Endothelial cell of umbilical vein (primary cell): Measurements from ENCODE around the gene RBM33. TPM values are rescaled to one million over a fixed set of nuclear protein-coding genes. Genes with fewer than 3 reads are reported as not detected.

Source experiments
- BruUV-seq: library from RNA; stranded (reverse); fragments of 400-500 nt; replicated peaks from 2 replicates; lab custom pipeline; 2021; lab: Mats Ljungman, UMichigan
- CTCF ChIA-PET: fragments of 300-600, 350-600 bp; sonication (Branson Sonifier 250); formaldehyde crosslinking; loops from one replicate; lab custom pipeline; 2021; ENCODE audit warnings: antibody characterized with exemption, inconsistent platforms; lab: Charles Lee
- POLR2A ChIA-PET: fragments of 300-600, 350-600 bp; sonication (Branson Sonifier 250); formaldehyde crosslinking; loops from one replicate; lab custom pipeline; 2021; ENCODE audit warnings: antibody characterized with exemption, inconsistent platforms; lab: Charles Lee
- DNase-seq: peaks from one replicate; pipeline ENCODE4 v3.0.0-alpha.2; 2011; ENCODE audit warnings: low read depth, low spot score
- FAIRE-seq: peaks from 2 replicates; lab custom pipeline; 2011; peaks lifted over from hg19 to GRCh38; lab: Jason Lieb, UNC
- H2AFZ ChIP-seq: 2 replicates; pipeline ENCODE4 v1.6.0; 2012; ENCODE audit warnings: low read depth, low read length, control low read depth, inconsistent platforms
- H3K27ac ChIP-seq: 2 replicates; pipeline ENCODE4 v1.5.1; 2011; ENCODE audit warnings: low read depth, mild to moderate bottlenecking, control low read depth, low read length, moderate library complexity; ENCODE audit not compliant: insufficient read depth
- H3K27me3 ChIP-seq, 2 experiments: 2 replicates each; pipeline versions ENCODE4 v1.6.0 to v1.6.1; 2011; ENCODE audit warnings: low read length in 2 of 2, mixed read lengths in 1 of 2; ENCODE audit not compliant: control insufficient read depth in 2 of 2, insufficient read depth in 2 of 2
- H3K36me3 ChIP-seq, 2 experiments: 2 replicates in 1 of 2; 3 replicates in 1 of 2; pipeline ENCODE4 v1.5.1; 2011; ENCODE audit warnings: low read length in 2 of 2, mild to moderate bottlenecking in 1 of 2, moderate library complexity in 1 of 2; ENCODE audit not compliant: control insufficient read depth in 2 of 2, insufficient read depth in 2 of 2; ENCODE audit errors: extremely low read depth in 1 of 2
- H3K4me1 ChIP-seq: 3 replicates; pipeline ENCODE4 v1.5.1; 2011; ENCODE audit warnings: mild to moderate bottlenecking, low read length; ENCODE audit not compliant: control insufficient read depth, insufficient read depth; ENCODE audit errors: extremely low read depth
- H3K4me2 ChIP-seq: 2 replicates; pipeline ENCODE4 v1.6.1; 2011; ENCODE audit warnings: low read length, control low read depth, mixed read lengths; ENCODE audit not compliant: insufficient read depth
- H3K4me3 ChIP-seq, 3 experiments: fragments of 200-600 bp in 1 of 3; sonication (generic), shearing (Covaris generic) in 1 of 3; replicated peaks in 1 of 3; 2 replicates each; pipeline ENCODE4 v1.5.1; 2011 to 2016; ENCODE audit warnings: control low read depth in 3 of 3, low read length in 3 of 3, mild to moderate bottlenecking in 2 of 3, inconsistent platforms in 1 of 3, low read depth in 1 of 3, moderate library complexity in 1 of 3; ENCODE audit not compliant: insufficient read depth in 1 of 3
- H3K79me2 ChIP-seq: 2 replicates; pipeline ENCODE4 v1.6.0; 2012; ENCODE audit warnings: low read length, inconsistent platforms; ENCODE audit not compliant: control insufficient read depth, insufficient read depth
- H3K9ac ChIP-seq: replicated peaks from 2 replicates; pipeline ENCODE3; 2011; ENCODE audit warnings: low read length, control low read depth; ENCODE audit not compliant: insufficient read depth; ENCODE audit errors: extremely low read depth
- H3K9me1 ChIP-seq: replicated peaks from 3 replicates; pipeline ENCODE4 v1.6.0; 2011; ENCODE audit warnings: mild to moderate bottlenecking, low read length; ENCODE audit not compliant: control insufficient read depth, insufficient read depth; ENCODE audit errors: extremely low read depth
- H3K9me3 ChIP-seq: replicated peaks from 2 replicates; pipeline ENCODE4 v1.5.1; 2012; ENCODE audit warnings: low read length, inconsistent platforms; ENCODE audit not compliant: control insufficient read depth, insufficient read depth
- H4K20me1 ChIP-seq: replicated peaks from 2 replicates; pipeline ENCODE3; 2011; ENCODE audit warnings: mild to moderate bottlenecking, low read length; ENCODE audit not compliant: control insufficient read depth, insufficient read depth; ENCODE audit errors: extremely low read depth
- EZH2 ChIP-seq: IDR thresholded peaks from 2 replicates; pipeline ENCODE4 v1.6.1; 2012; ENCODE audit warnings: borderline replicate concordance, low read depth, mild to moderate bottlenecking, moderate library complexity, low read length, inconsistent platforms; ENCODE audit not compliant: severe bottlenecking
- FOS ChIP-seq: IDR thresholded peaks from 2 replicates; pipeline ENCODE4 v1.6.1; 2011; ENCODE audit warnings: mild to moderate bottlenecking, low read length, moderate library complexity, borderline replicate concordance; ENCODE audit not compliant: insufficient read depth
- GATA2 ChIP-seq: IDR thresholded peaks from 2 replicates; pipeline ENCODE4 v1.7.0; 2011; ENCODE audit warnings: low read depth, mild to moderate bottlenecking, moderate library complexity, mixed read lengths, low read length; ENCODE audit not compliant: insufficient read length, insufficient read depth
- JUN ChIP-seq: IDR thresholded peaks from 2 replicates; pipeline ENCODE4 v1.6.1; 2011; ENCODE audit warnings: borderline replicate concordance, low read depth; ENCODE audit not compliant: insufficient read length, insufficient read depth
- MYC ChIP-seq: IDR thresholded peaks from one replicate; pipeline ENCODE4 v1.6.1; 2011; ENCODE audit warnings: mild to moderate bottlenecking, low read depth, low read length
- POLR2A ChIP-seq: IDR thresholded peaks from 2 replicates; pipeline ENCODE4 v1.6.1; 2012; ENCODE audit warnings: low read depth, mild to moderate bottlenecking, control low read depth, low read length
- POLR2AphosphoS5 ChIP-seq: IDR thresholded peaks from 2 replicates; pipeline ENCODE4 v1.6.1; 2012; ENCODE audit warnings: low read depth, mild to moderate bottlenecking, control low read depth, low read length, moderate library complexity; ENCODE audit not compliant: insufficient read depth
- dilution Hi-C: fragments of 300-500 bp; cut with MboI; formaldehyde crosslinking; loops from one replicate; pipeline ENCODE4 v1.15.0; 2019; ENCODE audit warnings: low sequenced_read_pairs; ENCODE audit not compliant: extremely low pct_ligation_motif_present
- intact Hi-C: fragments of 100-400 bp; cut with micrococcal nuclease; formaldehyde crosslinking; loops from one replicate; pipeline ENCODE4 v1.10.0; 2022
- polyA plus RNA-seq, 4 experiments: library from polyadenylated mRNA; depleted of rRNA in 3 of 4; stranded (reverse) in 3 of 4; unstranded in 1 of 4; fragments of >200 nt; gene quantifications; 2 replicates each; pipeline versions ENCODE4 v1.2.1 to v1.2.3, GENCODE V29; 2011 to 2012; ENCODE audit warnings: missing spikeins in 1 of 4
- total RNA-seq: library from RNA; stranded (reverse); gene quantifications from 2 replicates; pipeline ENCODE4 v1.2.3, GENCODE V29; 2021
- TF ChIP-seq, protein P1 (sequence below): IDR thresholded peaks from 2 replicates; pipeline ENCODE4 v1.6.1; 2011; ENCODE audit not compliant: insufficient read depth, insufficient read length
- TF ChIP-seq, protein P2 (sequence below), 2 donors: IDR thresholded peaks; 1 replicate in 1 of 2; 2 replicates in 1 of 2; pipeline ENCODE4 v1.5.1; 2011; ENCODE audit warnings: low read length in 2 of 2, mild to moderate bottlenecking in 2 of 2, moderate library complexity in 2 of 2, control low read depth in 1 of 2, inconsistent platforms in 1 of 2, low read depth in 1 of 2; ENCODE audit not compliant: insufficient read depth in 1 of 2; ENCODE audit errors: extremely low read depth in 1 of 2

Gene RBM33
- total and polyA plus RNA-seq, 2 donors (not counting 3 experiments of a cell fraction or from before 2014, with no cell fraction given): 16.2 to 68.2 TPM

DNA sequence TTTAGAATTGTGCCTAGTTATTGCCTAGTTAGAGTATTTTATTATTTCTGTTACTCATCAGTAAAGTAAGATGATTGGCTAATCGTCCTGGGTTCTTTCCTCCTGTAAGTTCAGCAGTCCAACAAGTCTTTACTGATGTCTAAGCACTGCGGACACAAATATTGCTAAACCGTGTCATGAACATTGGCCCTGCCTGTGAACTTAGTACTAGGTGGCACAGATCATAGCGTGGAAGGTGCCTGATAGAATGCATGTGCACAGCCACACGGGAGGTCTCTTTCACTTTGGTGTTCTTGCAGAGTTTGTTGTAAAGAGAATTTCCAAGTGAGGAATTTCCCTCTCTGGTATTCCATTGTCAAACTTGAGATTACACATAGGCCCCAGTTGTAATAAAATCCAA is 38.0 kb downstream of the RBM33 start:
- peaks cover 5 to 6% of the 10 kb centered on the region in 2 experiments for H3K36me3 ChIP-seq
- ChIA-PET POLR2A (no interaction called here), CTCF (no interaction called here)
- H3K4me3 ChIP-seq: no peak overlapping the region
- no peak for FAIRE-seq
- H3K79me2 ChIP-seq: peaks cover 65% of the 10 kb centered on the region
- no peak overlapping the region for H3K27ac ChIP-seq
- no peak overlapping the region for H3K4me2 ChIP-seq
- DNase-seq: no peak
- H3K27me3 ChIP-seq: no peaks in the 10 kb centered on the region
- TF ChIP-seq GATA2: no peak
- no peak for TF ChIP-seq POLR2A
- no peak for TF ChIP-seq POLR2AphosphoS5
- TF ChIP-seq, protein P1, sequence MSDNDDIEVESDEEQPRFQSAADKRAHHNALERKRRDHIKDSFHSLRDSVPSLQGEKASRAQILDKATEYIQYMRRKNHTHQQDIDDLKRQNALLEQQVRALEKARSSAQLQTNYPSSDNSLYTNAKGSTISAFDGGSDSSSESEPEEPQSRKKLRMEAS: no peak
- TF ChIP-seq JUN: no peak
- TF ChIP-seq MYC: no peak
- no peak for TF ChIP-seq EZH2
- no peak for TF ChIP-seq FOS
- dilution Hi-C loops (no loop called here), intact Hi-C loops (no loop called here)
- no peak overlapping the region for H3K9ac ChIP-seq
- no peaks in the 10 kb centered on the region for H3K9me3 ChIP-seq
- H4K20me1 ChIP-seq: peaks cover 4% of the 10 kb centered on the region
- H3K9me1 ChIP-seq: no peaks in the 10 kb centered on the region
- no peak overlapping the region for H2AFZ ChIP-seq
- BruUV-seq: no TSS peak
- no peaks in the 10 kb centered on the region for H3K4me1 ChIP-seq

DNA sequence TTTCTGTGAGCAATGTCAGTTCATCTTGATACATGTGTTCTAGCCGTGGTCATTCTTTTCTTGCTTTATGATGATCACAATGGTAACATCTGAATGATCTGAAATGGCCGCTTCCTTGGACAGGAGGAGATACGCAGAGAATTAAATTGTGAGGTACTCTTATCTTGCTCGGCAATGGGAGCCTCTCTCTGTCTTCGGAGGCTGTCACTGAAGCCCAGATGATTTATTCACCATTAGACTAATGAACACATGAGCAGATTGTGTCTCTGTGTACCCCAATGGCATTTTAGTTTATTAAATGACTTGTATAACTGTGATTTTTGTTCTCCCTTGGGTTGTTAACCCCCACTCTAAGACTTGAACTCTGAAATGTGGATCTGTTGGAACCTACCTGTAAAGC is 38.6 kb downstream of the RBM33 start:
- Histone ChIP-seq H3K4me2 (no peak overlapping the region), H3K9me1 (no peaks in the 10 kb centered on the region), H4K20me1 (peaks cover 4% of the 10 kb centered on the region), H3K79me2 (peaks cover 66% of the 10 kb centered on the region), H2AFZ (no peak overlapping the region), H3K9me3 (no peaks in the 10 kb centered on the region), H3K9ac (no peak overlapping the region), H3K4me3 (no peak overlapping the region), H3K4me1 (no peaks in the 10 kb centered on the region), H3K36me3 (peaks cover 5 to 6% of the 10 kb centered on the region in 2 experiments), H3K27me3 (no peaks in the 10 kb centered on the region), H3K27ac (no peak overlapping the region)
- BruUV-seq: no TSS peak
- dilution Hi-C loops (no loop called here), intact Hi-C loops (no loop called here)
- CTCF ChIA-PET: no interaction called here
- no peak for FAIRE-seq
- POLR2A ChIA-PET: no interaction called here
- DNase-seq: no peak
- TF ChIP-seq EZH2 (no peak), MYC (no peak), GATA2 (no peak), POLR2A (no peak), POLR2AphosphoS5 (no peak), FOS (no peak), JUN (no peak)
- TF ChIP-seq, protein P1: no peak
- TF ChIP-seq, protein P2, sequence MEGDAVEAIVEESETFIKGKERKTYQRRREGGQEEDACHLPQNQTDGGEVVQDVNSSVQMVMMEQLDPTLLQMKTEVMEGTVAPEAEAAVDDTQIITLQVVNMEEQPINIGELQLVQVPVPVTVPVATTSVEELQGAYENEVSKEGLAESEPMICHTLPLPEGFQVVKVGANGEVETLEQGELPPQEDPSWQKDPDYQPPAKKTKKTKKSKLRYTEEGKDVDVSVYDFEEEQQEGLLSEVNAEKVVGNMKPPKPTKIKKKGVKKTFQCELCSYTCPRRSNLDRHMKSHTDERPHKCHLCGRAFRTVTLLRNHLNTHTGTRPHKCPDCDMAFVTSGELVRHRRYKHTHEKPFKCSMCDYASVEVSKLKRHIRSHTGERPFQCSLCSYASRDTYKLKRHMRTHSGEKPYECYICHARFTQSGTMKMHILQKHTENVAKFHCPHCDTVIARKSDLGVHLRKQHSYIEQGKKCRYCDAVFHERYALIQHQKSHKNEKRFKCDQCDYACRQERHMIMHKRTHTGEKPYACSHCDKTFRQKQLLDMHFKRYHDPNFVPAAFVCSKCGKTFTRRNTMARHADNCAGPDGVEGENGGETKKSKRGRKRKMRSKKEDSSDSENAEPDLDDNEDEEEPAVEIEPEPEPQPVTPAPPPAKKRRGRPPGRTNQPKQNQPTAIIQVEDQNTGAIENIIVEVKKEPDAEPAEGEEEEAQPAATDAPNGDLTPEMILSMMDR (IDR thresholded peaks at IDR 0.05; ENCODE audit: extremely low read depth in 1 of 2, insufficient read depth in 1 of 2, low read depth in 1 of 2, low read length in 2 of 2): no peak
